HG02884 (cell line): ENCODE data around the gene ABCD2.
"Not testable (repeated sequence)": the region's sequence is repeated elsewhere in the genome, so short reads cannot be mapped to it uniquely, and the experiment has no call there.

Experiments used
- ATAC-seq: cut with Tn5 transposase; IDR thresholded peaks from one replicate; pipeline ENCODE4 v1.9.1; 2021; ENCODE audit warnings: mild to moderate bottlenecking, moderate library complexity; ENCODE audit not compliant: unreplicated experiment

Gene ABCD2

GRCh38 chr12:39613525-39613924, 6.1 kb downstream of the ABCD2 start:
- ATAC-seq, result no peak

- no peak for ATAC-seq
Observed at GRCh38 chr12:39612250-39612649, 7.4 kb downstream of the ABCD2 start.

- ATAC-seq, result no peak
Observed at GRCh38 chr12:39611818-39612217, 7.8 kb downstream of the ABCD2 start.

GRCh38 chr12:39610436-39611025, 9.1 kb downstream of the ABCD2 start:
- ATAC-seq, result no peak

GRCh38 chr12:39606712-39607423, 12.7 kb downstream of the ABCD2 start:
- no peak for ATAC-seq

GRCh38 chr12:39605996-39606395, 13.6 kb downstream of the ABCD2 start:
- ATAC-seq, result no peak

GRCh38 chr12:39605501-39605900, 14.1 kb downstream of the ABCD2 start:
- ATAC-seq, result no peak

- ATAC-seq, result no peak
Observed at GRCh38 chr12:39603065-39603464, 16.5 kb downstream of the ABCD2 start.

GRCh38 chr12:39601951-39602350, 17.7 kb downstream of the ABCD2 start:
- not testable (repeated sequence) for ATAC-seq

GRCh38 chr12:39595928-39596327, 23.7 kb downstream of the ABCD2 start:
- no peak for ATAC-seq

- no peak for ATAC-seq
Observed at GRCh38 chr12:39592295-39592694, 27.3 kb downstream of the ABCD2 start.

- ATAC-seq, result no peak
Observed at GRCh38 chr12:39588348-39588747, 31.3 kb downstream of the ABCD2 start.

- ATAC-seq, result peak; percentile 76
Observed at GRCh38 chr12:39587225-39587624, 32.4 kb downstream of the ABCD2 start.

GRCh38 chr12:39586816-39587215, 32.8 kb downstream of the ABCD2 start:
- no peak for ATAC-seq

GRCh38 chr12:39581592-39581991, 38.0 kb downstream of the ABCD2 start:
- ATAC-seq, result no peak

GRCh38 chr12:39575498-39575875, 44.1 kb downstream of the ABCD2 start:
- ATAC-seq, result no peak

GRCh38 chr12:39574785-39575497, 44.7 kb downstream of the ABCD2 start:
- no peak for ATAC-seq

- ATAC-seq, result no peak
Observed at GRCh38 chr12:39574378-39574777, 45.2 kb downstream of the ABCD2 start.

- ATAC-seq, result no peak
Observed at GRCh38 chr12:39573971-39574370, 45.6 kb downstream of the ABCD2 start.

- no peak for ATAC-seq
Observed at GRCh38 chr12:39572551-39572950, 47.1 kb downstream of the ABCD2 start.

GRCh38 chr12:39571351-39571750, 48.3 kb downstream of the ABCD2 start:
- ATAC-seq, result no peak

GRCh38 chr12:39553476-39553875, 66.1 kb downstream of the ABCD2 start:
- no peak for ATAC-seq
